GM12878 (cell line): ENCODE results near the gene UBC. TPM values are rescaled to one million over a fixed set of nuclear protein-coding genes. Genes with fewer than 3 reads are reported as not detected.
A peak's percentile ranks its signal among the peaks of the same experiment; 100 is the strongest.

Experiments
- ATAC-seq: fragments of 200-7000 bp; cut with Tn5 transposase; 3 replicates; pipeline ENCODE4 v1.9.1; 2020; ENCODE audit warnings: mild to moderate bottlenecking, moderate library complexity
- BruUV-seq: library from RNA; stranded (reverse); fragments of 400-500 nt; replicated peaks from 2 replicates; lab custom pipeline; 2021; lab: Mats Ljungman, UMichigan
- CTCF ChIA-PET: fragments of 300-600 bp; sonication (Branson Sonifier 250); formaldehyde crosslinking; extraction: SDS; loops from one replicate; lab custom pipeline; 2021; ENCODE audit warnings: inconsistent platforms; lab: Yijun Ruan, JAX
- POLR2A ChIA-PET: fragments of 350-600 bp; formaldehyde crosslinking; extraction: SDS; loops from one replicate; lab custom pipeline; 2021; ENCODE audit warnings: inconsistent platforms; lab: Charles Lee
- RAD21 ChIA-PET: fragments of 300-600 bp; sonication (Branson Sonifier 250); formaldehyde crosslinking; loops from one replicate; lab custom pipeline; 2023; ENCODE audit warnings: antibody characterized with exemption; ENCODE audit not compliant: unreplicated experiment; lab: Charles Lee
- SMC1A ChIA-PET: fragments of 300-600 bp; sonication (Branson Sonifier 250); formaldehyde crosslinking; loops from one replicate; lab custom pipeline; 2023; ENCODE audit not compliant: unreplicated experiment, uncharacterized antibody; lab: Charles Lee
- DNase-seq: peaks from one replicate; pipeline ENCODE4 v3.0.0-alpha.2; 2011; ENCODE audit warnings: low read depth, low spot score
- FAIRE-seq: peaks from 3 replicates; lab custom pipeline; 2011; peaks lifted over from hg19 to GRCh38; lab: Jason Lieb, UNC
- H2AFZ ChIP-seq: 2 replicates; pipeline ENCODE4 v1.6.0; 2011; ENCODE audit warnings: low read depth, low read length, control low read depth; ENCODE audit not compliant: control insufficient read depth
- H3K27ac ChIP-seq: 2 replicates; pipeline ENCODE4 v1.5.1; 2011; ENCODE audit warnings: control low read depth; ENCODE audit not compliant: control insufficient read depth, insufficient read depth
- H3K27me3 ChIP-seq, 2 experiments: replicated peaks in 1 of 2; 2 replicates each; pipeline versions ENCODE4 v1.6.0 to v1.6.1; 2011; ENCODE audit warnings: low read length in 1 of 2; ENCODE audit not compliant: control insufficient read depth in 2 of 2, insufficient read depth in 2 of 2
- H3K36me3 ChIP-seq, 2 experiments: 2 replicates each; pipeline ENCODE4 v1.5.1; 2011; ENCODE audit warnings: low read length in 1 of 2; ENCODE audit not compliant: control insufficient read depth in 2 of 2, insufficient read depth in 2 of 2
- H3K4me1 ChIP-seq: 2 replicates; pipeline ENCODE4 v1.6.1; 2011; ENCODE audit warnings: mild to moderate bottlenecking, low read length, moderate library complexity, mixed read lengths; ENCODE audit not compliant: control insufficient read depth, insufficient read depth
- H3K4me2 ChIP-seq: 2 replicates; pipeline ENCODE4 v1.6.0; 2011; ENCODE audit warnings: control low read depth; ENCODE audit not compliant: control insufficient read depth, insufficient read depth
- H3K4me3 ChIP-seq: fragments of 200-600 bp; sonication (generic); 2 replicates; pipeline ENCODE4 v1.5.1; 2016
- H3K79me2 ChIP-seq: 2 replicates; pipeline ENCODE4 v1.6.0; 2011; ENCODE audit warnings: low read length; ENCODE audit not compliant: control insufficient read depth, insufficient read depth
- H3K9ac ChIP-seq: 2 replicates; pipeline ENCODE4 v1.8.0; 2011; ENCODE audit warnings: low read length, control low read depth, mixed read lengths; ENCODE audit not compliant: control insufficient read depth, insufficient read depth
- H3K9me3 ChIP-seq: replicated peaks from 3 replicates; pipeline ENCODE4 v1.5.1; 2011; ENCODE audit warnings: mild to moderate bottlenecking, low read length; ENCODE audit not compliant: control insufficient read depth, insufficient read depth
- H4K20me1 ChIP-seq: 2 replicates; pipeline ENCODE4 v1.6.0; 2011; ENCODE audit not compliant: control insufficient read depth, insufficient read depth
- BRCA1 ChIP-seq: IDR thresholded peaks from 2 replicates; pipeline ENCODE4 v1.6.1; 2011; ENCODE audit warnings: low read depth, low read length, improper control_type of control experiment
- EED ChIP-seq: sonication (generic); IDR thresholded peaks from 2 replicates; pipeline ENCODE4 v1.6.1; 2016; ENCODE audit warnings: antibody characterized with exemption, low read depth
- FOXM1 ChIP-seq: IDR thresholded peaks from 2 replicates; pipeline ENCODE4 v1.6.1; 2012; ENCODE audit warnings: low read depth, mild to moderate bottlenecking, inconsistent platforms, low read length, moderate library complexity
- GATAD2B ChIP-seq: fragments of 450-650 bp; conservative IDR thresholded peaks from 2 replicates; pipeline ENCODE4 v1.6.1; 2017; ENCODE audit warnings: low read depth, mild to moderate bottlenecking, moderate library complexity
- HDGF ChIP-seq: fragments of 450-650 bp; IDR thresholded peaks from 2 replicates; pipeline ENCODE4 v1.6.1; 2016; ENCODE audit warnings: antibody characterized with exemption
- IKZF1 ChIP-seq: fragments of 450-650 bp; conservative IDR thresholded peaks from 2 replicates; pipeline ENCODE4 v1.6.1; 2017; ENCODE audit warnings: antibody characterized with exemption, mild to moderate bottlenecking
- PML ChIP-seq: IDR thresholded peaks from 2 replicates; pipeline ENCODE4 v1.6.1; 2012; ENCODE audit warnings: low read length, inconsistent platforms
- POLR2AphosphoS5 ChIP-seq: IDR thresholded peaks from 2 replicates; pipeline ENCODE4 v1.6.1; 2011; ENCODE audit warnings: mild to moderate bottlenecking, low read length, inconsistent platforms
- SP1 ChIP-seq: IDR thresholded peaks from one replicate; pipeline ENCODE4 v1.6.1; 2011; ENCODE audit warnings: low read depth, low read length
- STAT3 ChIP-seq: IDR thresholded peaks from 2 replicates; pipeline ENCODE4 v1.6.1; 2011; ENCODE audit warnings: low read depth, low read length, improper control_type of control experiment
- WGBS: methylation state at CpG from one replicate; pipeline ENCODE4 v1.1.6; 2016; ENCODE audit warnings: low lambda C conversion rate; ENCODE audit not compliant: insufficient replicate concordance, insufficient coverage; ENCODE audit errors: missing lambda C conversion rate; 5-methylcytosine and 5-hydroxymethylcytosine counted together
- in situ Hi-C: fragments of 300-500 bp; cut with MboI; formaldehyde crosslinking; loops from 9 replicates; pipeline ENCODE4 v1.14.3; 2018; ENCODE audit warnings: mixed read lengths
- intact Hi-C: fragments of 100-400 bp; cut with micrococcal nuclease; formaldehyde crosslinking; loops from one replicate; pipeline ENCODE4 v1.14.2; 2022; ENCODE audit not compliant: unreplicated experiment
- polyA plus RNA-seq, 11 experiments: library from polyadenylated mRNA; depleted of rRNA in 4 of 11; unstranded in 6 of 11; stranded (reverse) in 5 of 11; fragments of >200 nt; fragmentation: Nextera tagmentation in 4 of 11; fragmentation: Illumina TruSeq in 1 of 11; extraction: Ambion mirVana in 4 of 11; extraction: Trizol in 1 of 11; gene quantifications; 1 replicate in 1 of 11; 2 replicates in 10 of 11; pipeline versions ENCODE4 v1.2.1 to v1.2.3, GENCODE V29; 2011 to 2016; ENCODE audit warnings: inconsistent platforms in 2 of 11, missing spikeins in 2 of 11, low read depth in 1 of 11
- total RNA-seq, 4 experiments: library from RNA; depleted of rRNA in 3 of 4; stranded (reverse); fragments of >200 nt in 3 of 4; fragmentation: Illumina TruSeq in 1 of 4; extraction: Trizol in 1 of 4; gene quantifications; 2 replicates each; pipeline versions ENCODE4 v1.2.1 to v1.2.3, GENCODE V29; 2013 to 2021
- TF ChIP-seq, protein P1 (sequence below): fragments of 450-650 bp; IDR thresholded peaks from 2 replicates; pipeline ENCODE4 v1.6.1; 2018; ENCODE audit warnings: mild to moderate bottlenecking, low read depth, moderate library complexity; ENCODE audit not compliant: partially characterized antibody

Gene UBC
- total and polyA plus RNA-seq, 10 of the 15 experiments (the other 5 are each of a cell fraction or from before 2014, with no cell fraction given): 653 to 1,666 (median 874) TPM

DNA sequence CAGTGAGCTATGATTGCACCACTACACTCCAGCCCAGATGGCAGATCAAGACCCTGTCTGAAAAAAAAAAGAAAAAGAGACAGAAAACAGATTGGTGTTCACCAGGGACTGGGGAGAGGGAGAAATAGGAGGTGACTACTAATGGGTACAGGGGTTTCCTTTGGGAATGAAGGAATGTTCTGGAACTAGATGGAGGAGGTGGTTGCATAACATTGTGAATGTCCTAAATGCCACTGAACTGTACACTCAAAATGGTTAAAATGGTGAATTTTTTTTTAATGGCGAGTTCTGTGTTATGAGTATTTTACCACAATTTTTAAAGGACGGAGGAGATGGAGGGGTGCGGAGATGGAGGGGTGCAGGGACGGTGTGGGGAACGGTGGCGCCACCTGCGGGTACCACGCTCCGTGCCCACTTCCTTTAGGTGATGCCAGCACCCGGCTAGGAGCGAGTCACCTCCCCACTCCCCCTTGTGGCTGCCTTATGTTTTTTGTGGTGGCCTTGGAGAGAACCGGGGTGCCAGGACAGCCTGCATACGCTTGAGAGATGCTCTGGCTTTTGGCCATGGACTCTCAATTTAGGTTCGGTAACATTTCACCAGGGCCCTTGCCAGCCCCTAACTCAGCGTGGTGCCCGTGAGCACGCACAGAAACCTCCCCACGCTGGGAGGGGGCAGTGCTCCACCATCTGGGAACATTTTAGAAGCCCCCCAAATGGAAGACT lies 16.1 kb downstream of the UBC start (continued):
- TF ChIP-seq IKZF1 (peak; percentile 61), EED (no peak), HDGF (no peak), GATAD2B (peak; percentile 64)
- TF ChIP-seq, all 136 proteins: peak for 15

DNA sequence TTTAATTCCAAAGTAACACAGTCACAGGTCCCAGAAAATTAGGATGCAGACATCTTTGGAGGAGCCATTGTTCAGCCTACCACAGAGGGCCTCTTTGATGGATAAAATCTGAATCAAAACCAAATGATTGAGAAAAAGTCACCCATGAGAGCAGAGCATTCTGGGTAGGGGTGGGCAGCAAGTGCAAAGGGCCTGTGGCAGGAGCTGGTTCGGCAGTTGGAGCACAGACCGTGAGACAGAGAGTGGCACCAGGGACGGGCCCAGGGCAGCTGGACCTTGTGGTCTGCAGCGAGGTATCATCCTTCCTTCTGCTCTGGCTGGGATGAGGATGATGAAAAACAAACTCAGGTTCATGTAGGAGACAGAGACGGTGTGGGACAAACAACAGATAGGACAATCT lies 18.0 kb downstream of the UBC start:
- TF ChIP-seq SP1 (no peak), PML (no peak), BRCA1 (no peak), FOXM1 (no peak), POLR2AphosphoS5 (no peak), STAT3 (no peak)
- TF ChIP-seq, protein P1, sequence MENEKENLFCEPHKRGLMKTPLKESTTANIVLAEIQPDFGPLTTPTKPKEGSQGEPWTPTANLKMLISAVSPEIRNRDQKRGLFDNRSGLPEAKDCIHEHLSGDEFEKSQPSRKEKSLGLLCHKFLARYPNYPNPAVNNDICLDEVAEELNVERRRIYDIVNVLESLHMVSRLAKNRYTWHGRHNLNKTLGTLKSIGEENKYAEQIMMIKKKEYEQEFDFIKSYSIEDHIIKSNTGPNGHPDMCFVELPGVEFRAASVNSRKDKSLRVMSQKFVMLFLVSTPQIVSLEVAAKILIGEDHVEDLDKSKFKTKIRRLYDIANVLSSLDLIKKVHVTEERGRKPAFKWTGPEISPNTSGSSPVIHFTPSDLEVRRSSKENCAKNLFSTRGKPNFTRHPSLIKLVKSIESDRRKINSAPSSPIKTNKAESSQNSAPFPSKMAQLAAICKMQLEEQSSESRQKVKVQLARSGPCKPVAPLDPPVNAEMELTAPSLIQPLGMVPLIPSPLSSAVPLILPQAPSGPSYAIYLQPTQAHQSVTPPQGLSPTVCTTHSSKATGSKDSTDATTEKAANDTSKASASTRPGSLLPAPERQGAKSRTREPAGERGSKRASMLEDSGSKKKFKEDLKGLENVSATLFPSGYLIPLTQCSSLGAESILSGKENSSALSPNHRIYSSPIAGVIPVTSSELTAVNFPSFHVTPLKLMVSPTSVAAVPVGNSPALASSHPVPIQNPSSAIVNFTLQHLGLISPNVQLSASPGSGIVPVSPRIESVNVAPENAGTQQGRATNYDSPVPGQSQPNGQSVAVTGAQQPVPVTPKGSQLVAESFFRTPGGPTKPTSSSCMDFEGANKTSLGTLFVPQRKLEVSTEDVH: no peak
- POLR2A ChIA-PET: interaction anchor here (0.7 kb wide), 1 partner anchor 37 kb away, joined by 3 read pairs; no protein-coding TSS in a partner anchor

More for the DNA sequence above, 18.0 kb downstream of the UBC start:
- Histone ChIP-seq H3K27me3 (no peaks in the 10 kb centered on the region), H3K4me2 (no peak overlapping the region), H4K20me1 (no peaks in the 10 kb centered on the region), H3K4me3 (no peak overlapping the region), H2AFZ (no peak overlapping the region), H3K36me3 (no peaks in the 10 kb centered on the region), H3K9ac (no peak overlapping the region), H3K79me2 (no peaks in the 10 kb centered on the region; the same call in 1 of the 2 replicates), H3K4me1 (peaks cover 21% of the 10 kb centered on the region), H3K9me3 (peaks cover 2% of the 10 kb centered on the region; the same call in 1 of the 3 replicates), H3K27ac (no peak overlapping the region)
- RAD21 ChIA-PET: no interaction called here
- 87% methylated on average over 5 of the region's 5 CpGs for whole genome bisulfite sequencing
- SMC1A ChIA-PET: interaction anchor here (0.6 to 1.6 kb wide), 3 partner anchors 34 to 853 kb away, joined by 3 read pairs; no protein-coding TSS in a partner anchor
- in situ Hi-C loops (no loop called here), intact Hi-C loops (no loop called here)
- no peak for ATAC-seq
- CTCF ChIA-PET: interaction anchor here (2.0 kb wide), 1 partner anchor 38 kb away, joined by 5 read pairs; no protein-coding TSS in a partner anchor
- BruUV-seq: no TSS peak
- DNase-seq: no peak
- no peak for FAIRE-seq
